ENCODE data around the gene SPATA3. TPM values are rescaled to one million over a fixed set of nuclear protein-coding genes. Genes with fewer than 3 reads are reported as not detected.

Gene SPATA3
- total and polyA plus RNA-seq, 2 donors, result not detected

- H3K4me3 ChIP-seq (ENCODE audit: low read length in 2 of 2), result no peak overlapping the region
- no peak overlapping the region for H3K27ac ChIP-seq (ENCODE audit: low read depth in 1 of 2, low read length in 1 of 2)
- H3K36me3 ChIP-seq (ENCODE audit: control insufficient read depth in 2 of 2, insufficient read depth in 2 of 2, low read length in 1 of 2), result no peaks in the 10 kb centered on the region
- 90% methylated on average over 8 of the region's 8 CpGs for WGBS
- H3K4me1 ChIP-seq (ENCODE audit: control insufficient read depth in 2 of 2, insufficient read depth in 2 of 2, low read length in 2 of 2), result peaks cover 2 to 3% of the 10 kb centered on the region in 2 donors
- H3K9me3 ChIP-seq (ENCODE audit: control insufficient read depth in 2 of 2, insufficient read depth in 1 of 2, low read length in 1 of 2), result no peaks in the 10 kb centered on the region
- H3K27me3 ChIP-seq (ENCODE audit: control insufficient read depth in 2 of 2, insufficient read depth in 1 of 2, low read length in 1 of 2), result peaks cover 0 to 55% of the 10 kb centered on the region in 2 donors
- no peak for DNase-seq (ENCODE audit: low read depth in 6 of 9, low spot score in 9 of 9)
Observed at GRCh38 chr2:231047274-231047922, 51.5 kb downstream of the SPATA3 start.

GRCh38 chr2:231047923-231048915 is 52.3 kb downstream of the SPATA3 start:
- H3K4me1 ChIP-seq (ENCODE audit: control insufficient read depth in 2 of 2, insufficient read depth in 2 of 2, low read length in 2 of 2), result peaks cover 3 to 10% of the 10 kb centered on the region in 2 donors
- H3K9me3 ChIP-seq (ENCODE audit: control insufficient read depth in 2 of 2, insufficient read depth in 1 of 2, low read length in 1 of 2), result peaks cover 0 to 4% of the 10 kb centered on the region in 2 donors
- 89% methylated on average over 10 of the region's 10 CpGs for WGBS
- H3K36me3 ChIP-seq (ENCODE audit: control insufficient read depth in 2 of 2, insufficient read depth in 2 of 2, low read length in 1 of 2), result no peaks in the 10 kb centered on the region
- H3K4me3 ChIP-seq (ENCODE audit: low read length in 2 of 2), result no peak overlapping the region
- peaks cover 0 to 55% of the 10 kb centered on the region in 2 donors for H3K27me3 ChIP-seq (ENCODE audit: control insufficient read depth in 2 of 2, insufficient read depth in 1 of 2, low read length in 1 of 2)
- DNase-seq (ENCODE audit: low read depth in 6 of 9, low spot score in 9 of 9), result no peak
- no peak overlapping the region for H3K27ac ChIP-seq (ENCODE audit: low read depth in 1 of 2, low read length in 1 of 2)

- H3K27ac ChIP-seq (ENCODE audit: low read depth in 1 of 2, low read length in 1 of 2), result no peak overlapping the region
Observed at GRCh38 chr2:231049286-231050017, 53.5 kb downstream of the SPATA3 start.

GRCh38 chr2:231050018-231050901 is 54.3 kb downstream of the SPATA3 start:
- no peak for DNase-seq (ENCODE audit: low read depth in 6 of 9, low spot score in 9 of 9)
- H3K27ac ChIP-seq (ENCODE audit: low read depth in 1 of 2, low read length in 1 of 2), result no peak overlapping the region
- H3K4me3 ChIP-seq (ENCODE audit: low read length in 2 of 2), result no peak overlapping the region
- H3K4me1 ChIP-seq (ENCODE audit: control insufficient read depth in 2 of 2, insufficient read depth in 2 of 2, low read length in 2 of 2), result peaks cover 3 to 15% of the 10 kb centered on the region in 2 donors
- H3K36me3 ChIP-seq (ENCODE audit: control insufficient read depth in 2 of 2, insufficient read depth in 2 of 2, low read length in 1 of 2), result no peaks in the 10 kb centered on the region
- H3K9me3 ChIP-seq (ENCODE audit: control insufficient read depth in 2 of 2, insufficient read depth in 1 of 2, low read length in 1 of 2), result peaks cover 0 to 4% of the 10 kb centered on the region in 2 donors
- peaks cover 4 to 63% of the 10 kb centered on the region in 2 donors for H3K27me3 ChIP-seq (ENCODE audit: control insufficient read depth in 2 of 2, insufficient read depth in 1 of 2, low read length in 1 of 2)
- 87% methylated on average over 9 of the region's 9 CpGs for WGBS

More at GRCh38 chr2:231049286-231050017, 53.5 kb downstream of the SPATA3 start:
- Histone ChIP-seq H3K4me1 (ENCODE audit: control insufficient read depth in 2 of 2, insufficient read depth in 2 of 2, low read length in 2 of 2) (peaks cover 3 to 15% of the 10 kb centered on the region in 2 donors), H3K36me3 (ENCODE audit: control insufficient read depth in 2 of 2, insufficient read depth in 2 of 2, low read length in 1 of 2) (no peaks in the 10 kb centered on the region), H3K27me3 (ENCODE audit: control insufficient read depth in 2 of 2, insufficient read depth in 1 of 2, low read length in 1 of 2) (peaks cover 1 to 63% of the 10 kb centered on the region in 2 donors), H3K9me3 (ENCODE audit: control insufficient read depth in 2 of 2, insufficient read depth in 1 of 2, low read length in 1 of 2) (peaks cover 0 to 4% of the 10 kb centered on the region in 2 donors), H3K4me3 (ENCODE audit: low read length in 2 of 2) (no peak overlapping the region)
- 93% methylated on average over 12 of the region's 12 CpGs for WGBS
- no peak for DNase-seq (ENCODE audit: low read depth in 6 of 9, low spot score in 9 of 9)

GRCh38 chr2:231051116-231051515 is 55.2 kb downstream of the SPATA3 start:
- no peaks in the 10 kb centered on the region for H3K36me3 ChIP-seq (ENCODE audit: control insufficient read depth in 2 of 2, insufficient read depth in 2 of 2, low read length in 1 of 2)
- peaks cover 4 to 63% of the 10 kb centered on the region in 2 donors for H3K27me3 ChIP-seq (ENCODE audit: control insufficient read depth in 2 of 2, insufficient read depth in 1 of 2, low read length in 1 of 2)
- peaks cover 3 to 15% of the 10 kb centered on the region in 2 donors for H3K4me1 ChIP-seq (ENCODE audit: control insufficient read depth in 2 of 2, insufficient read depth in 2 of 2, low read length in 2 of 2)
- WGBS, result 95% methylated on average over 5 of the region's 5 CpGs
- DNase-seq (ENCODE audit: low read depth in 6 of 9, low spot score in 9 of 9), result no peak
- H3K27ac ChIP-seq (ENCODE audit: low read depth in 1 of 2, low read length in 1 of 2), result no peak overlapping the region
- H3K4me3 ChIP-seq (ENCODE audit: low read length in 2 of 2), result no peak overlapping the region
- H3K9me3 ChIP-seq (ENCODE audit: control insufficient read depth in 2 of 2, insufficient read depth in 1 of 2, low read length in 1 of 2), result peaks cover 0 to 4% of the 10 kb centered on the region in 2 donors

GRCh38 chr2:231052494-231053451 is 56.9 kb downstream of the SPATA3 start:
- Histone ChIP-seq H3K27me3 (ENCODE audit: control insufficient read depth in 2 of 2, insufficient read depth in 1 of 2, low read length in 1 of 2) (peaks cover 4 to 53% of the 10 kb centered on the region in 2 donors), H3K4me1 (ENCODE audit: control insufficient read depth in 2 of 2, insufficient read depth in 2 of 2, low read length in 2 of 2) (peaks cover 10 to 19% of the 10 kb centered on the region in 2 donors), H3K4me3 (ENCODE audit: low read length in 2 of 2) (peak overlapping the region; percentile 58), H3K9me3 (ENCODE audit: control insufficient read depth in 2 of 2, insufficient read depth in 1 of 2, low read length in 1 of 2) (peaks cover 0 to 7% of the 10 kb centered on the region in 2 donors), H3K36me3 (ENCODE audit: control insufficient read depth in 2 of 2, insufficient read depth in 2 of 2, low read length in 1 of 2) (no peaks in the 10 kb centered on the region), H3K27ac (ENCODE audit: low read depth in 1 of 2, low read length in 1 of 2) (no peak overlapping the region)
- 10% methylated on average over 62 of the region's 62 CpGs for WGBS
- peak; percentile 47 to 89 (median 70) for DNase-seq (ENCODE audit: low read depth in 6 of 9, low spot score in 9 of 9)

- Histone ChIP-seq H3K4me1 (ENCODE audit: control insufficient read depth in 2 of 2, insufficient read depth in 2 of 2, low read length in 2 of 2) (peaks cover 15 to 29% of the 10 kb centered on the region in 2 donors), H3K27me3 (ENCODE audit: control insufficient read depth in 2 of 2, insufficient read depth in 1 of 2, low read length in 1 of 2) (peaks cover 4 to 44% of the 10 kb centered on the region in 2 donors), H3K9me3 (ENCODE audit: control insufficient read depth in 2 of 2, insufficient read depth in 1 of 2, low read length in 1 of 2) (peaks cover 0 to 7% of the 10 kb centered on the region in 2 donors), H3K4me3 (ENCODE audit: low read length in 2 of 2) (no peak overlapping the region), H3K27ac (ENCODE audit: low read depth in 1 of 2, low read length in 1 of 2) (no peak overlapping the region), H3K36me3 (ENCODE audit: control insufficient read depth in 2 of 2, insufficient read depth in 2 of 2, low read length in 1 of 2) (no peaks in the 10 kb centered on the region)
- 71% methylated on average over 6 of the region's 6 CpGs for WGBS
- no peak for DNase-seq (ENCODE audit: low read depth in 6 of 9, low spot score in 9 of 9)
Observed at GRCh38 chr2:231053846-231054245, 57.9 kb downstream of the SPATA3 start.

Data from thymus (tissue), 11 donors.